ENCODE data around the gene MAT2B. TPM values are rescaled to one million over a fixed set of nuclear protein-coding genes. Genes with fewer than 3 reads are reported as not detected.

The MAT2B gene
- polyA plus RNA-seq, 1 experiment, result 86.4 TPM

DNA sequence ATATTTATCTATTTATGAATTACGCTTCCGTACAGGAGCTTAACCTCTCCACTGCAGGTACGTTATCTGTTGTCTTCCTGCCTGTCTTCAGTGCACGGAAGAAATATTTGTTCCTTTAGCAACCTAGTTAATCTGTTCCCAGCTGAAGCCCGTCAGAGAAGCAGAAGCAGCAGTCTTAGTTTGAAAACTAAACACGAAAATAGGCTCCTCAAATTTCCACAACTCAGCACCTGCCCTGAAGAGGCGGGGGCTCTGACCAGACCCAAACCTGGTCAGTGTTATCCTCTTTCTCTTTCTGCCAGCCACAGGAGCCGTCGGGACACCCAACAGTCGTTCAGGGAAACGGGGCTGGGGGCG is 46.0 kb upstream of the MAT2B start:
- DNase-seq (ENCODE audit: low read depth, low spot score), result no peak
- CTCF ChIA-PET, result interaction anchor here (1.0 to 3.1 kb wide), 3 partner anchors 14 to 51 kb away, joined by 3 to 16 read pairs (median 3); no protein-coding TSS in a partner anchor

GRCh38 chr5:163459819-163460561 is 45.4 kb upstream of the MAT2B start, which contains the start of gene NUDCD2:
NUDCD2 (minus strand) TSS chr5:163460102; CDS start chr5:163460050, 52 bp downstream.
- TF ChIP-seq CTCF (IDR thresholded peaks at IDR 0.05; ENCODE audit: low read depth, low read length), result peak; percentile 35
- Histone ChIP-seq H3K4me3 (ENCODE audit: low read depth, low read length) (peak within 1 kb of the TSS; percentile 82), H3K9me3 (ENCODE audit: control insufficient read depth, insufficient read depth, low read length) (no peaks in the 10 kb centered on the region), H3K27me3 (ENCODE audit: control insufficient read depth, insufficient read depth, low read length) (no peaks in the 10 kb centered on the region), H3K27ac (ENCODE audit: low read depth, low read length) (peak within 1 kb of the TSS; percentile 98)
- peak; percentile 98 for DNase-seq (ENCODE audit: low read depth, low spot score)
- POLR2A ChIA-PET, result interaction anchor here (0.6 to 3.4 kb wide), 12 partner anchors 8 to 546 kb away, joined by 3 to 20 read pairs (median 3); partner anchors contain the start of genes CCNG1 and MAT2B
- CTCF ChIA-PET, result interaction anchor here (0.7 to 3.1 kb wide), 6 partner anchors 13 to 45 kb away, joined by 3 to 16 read pairs (median 4); partner anchors contain the start of gene MAT2B

More for the DNA sequence above, 46.0 kb upstream of the MAT2B start:
- POLR2A ChIA-PET, result interaction anchor here (0.9 to 3.4 kb wide), 7 partner anchors 10 to 47 kb away, joined by 3 to 20 read pairs (median 4); partner anchors contain the start of genes CCNG1 and MAT2B
- TF ChIP-seq CTCF (IDR thresholded peaks at IDR 0.05; ENCODE audit: low read depth, low read length), result no peak
- H3K27me3 ChIP-seq (ENCODE audit: control insufficient read depth, insufficient read depth, low read length), result no peaks in the 10 kb centered on the region
- H3K9me3 ChIP-seq (ENCODE audit: control insufficient read depth, insufficient read depth, low read length), result no peaks in the 10 kb centered on the region
- H3K4me3 ChIP-seq (ENCODE audit: low read depth, low read length), result peak overlapping the region; percentile 82
- H3K27ac ChIP-seq (ENCODE audit: low read depth, low read length), result peak overlapping the region; percentile 98

DNA sequence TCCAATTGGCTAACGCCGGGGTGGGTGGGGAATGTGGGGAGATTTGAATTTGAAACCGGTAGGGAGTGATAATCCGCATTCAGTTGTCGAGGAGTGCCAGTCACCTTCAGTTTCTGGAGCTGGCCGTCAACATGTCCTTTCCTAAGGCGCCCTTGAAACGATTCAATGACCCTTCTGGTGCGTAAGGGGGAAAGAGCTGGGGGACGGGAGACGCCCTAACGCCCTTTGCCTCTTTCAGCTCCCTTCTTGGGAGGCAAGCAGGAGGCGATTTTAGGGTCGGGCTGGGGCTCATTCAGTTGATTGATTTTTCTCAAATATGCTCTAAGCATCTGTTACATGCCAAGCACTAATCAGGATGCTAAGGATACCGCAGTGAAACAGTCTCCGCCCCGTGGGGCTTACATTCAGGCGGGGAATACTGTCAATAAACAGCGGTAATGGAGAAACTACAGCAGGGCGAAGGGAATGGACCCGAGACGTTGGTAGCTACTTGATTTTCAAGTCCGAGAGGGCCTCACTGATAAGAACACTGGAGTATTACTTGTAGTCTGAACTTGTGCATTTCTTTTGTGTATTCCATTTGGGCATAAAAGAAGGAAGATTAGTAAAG is 44.8 kb upstream of the MAT2B start, which contains the start of gene HMMR:
HMMR (plus strand) TSS at position 71 of the 610 bp plus-strand sequence; CDS start at position 132, 61 bp downstream.
- Histone ChIP-seq H3K4me3 (ENCODE audit: low read depth, low read length) (peak within 1 kb of the TSS; percentile 82), H3K9me3 (ENCODE audit: control insufficient read depth, insufficient read depth, low read length) (no peaks in the 10 kb centered on the region), H3K27ac (ENCODE audit: low read depth, low read length) (peak within 1 kb of the TSS; percentile 98), H3K27me3 (ENCODE audit: control insufficient read depth, insufficient read depth, low read length) (no peaks in the 10 kb centered on the region)
- TF ChIP-seq CTCF (IDR thresholded peaks at IDR 0.05; ENCODE audit: low read depth, low read length), result no peak
- CTCF ChIA-PET, result interaction anchor here (0.7 to 3.1 kb wide), 8 partner anchors 10 to 51 kb away, joined by 3 to 16 read pairs (median 4); partner anchors contain the start of gene MAT2B
- POLR2A ChIA-PET, result interaction anchor here (0.6 to 3.4 kb wide), 11 partner anchors 7 to 545 kb away, joined by 3 to 20 read pairs (median 3); partner anchors contain the start of genes CCNG1 and MAT2B
- DNase-seq (ENCODE audit: low read depth, low spot score), result no peak

DNA sequence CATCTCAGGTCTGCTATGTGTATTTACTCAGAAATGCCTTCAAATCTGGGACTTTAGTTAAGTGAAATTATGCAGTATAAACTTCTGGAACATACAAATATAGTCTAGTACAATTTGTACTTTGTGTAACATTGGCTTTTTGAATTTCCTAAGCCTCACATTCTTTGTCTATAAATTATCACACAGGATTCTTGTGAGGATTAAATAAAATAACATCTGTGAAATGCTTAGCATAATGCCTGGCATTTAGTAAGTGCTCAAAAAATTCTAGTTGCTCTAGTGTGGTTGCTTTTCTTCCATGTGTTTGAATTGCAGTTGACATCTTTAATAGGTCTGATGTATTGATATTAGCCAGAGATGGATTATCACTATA is 42.4 kb upstream of the MAT2B start:
- Histone ChIP-seq H3K4me3 (ENCODE audit: low read depth, low read length) (no peak overlapping the region), H3K9me3 (ENCODE audit: control insufficient read depth, insufficient read depth, low read length) (no peaks in the 10 kb centered on the region), H3K27me3 (ENCODE audit: control insufficient read depth, insufficient read depth, low read length) (no peaks in the 10 kb centered on the region), H3K27ac (ENCODE audit: low read depth, low read length) (no peak overlapping the region)
- no peak for DNase-seq (ENCODE audit: low read depth, low spot score)
- POLR2A ChIA-PET, result interaction anchor here (3.4 kb wide), 1 partner anchor 25 kb away, joined by 20 read pairs; the partner anchor contains the start of gene CCNG1
- no peak for TF ChIP-seq CTCF (IDR thresholded peaks at IDR 0.05; ENCODE audit: low read depth, low read length)
- CTCF ChIA-PET, result interaction anchor here (0.6 to 1.0 kb wide), 2 partner anchors 9 to 12 kb away, joined by 3 to 4 read pairs; no protein-coding TSS in a partner anchor
